A673 (cell line): ENCODE data around the gene PKP1.

ENCODE experiments used
- CTCF ChIP-seq: fragments of 300-800, 200-600 bp; sonication (generic); conservative IDR thresholded peaks from 2 replicates; pipeline ENCODE4 v1.5.1; 2017; ENCODE audit warnings: low read depth, mild to moderate bottlenecking, antibody characterized with exemption, low read length, moderate library complexity, mixed read lengths
- EZH2 ChIP-seq: fragments of 200-600 bp; sonication (generic); IDR thresholded peaks from 2 replicates; pipeline ENCODE4 v1.6.1; 2017; ENCODE audit warnings: borderline replicate concordance, low read depth, mild to moderate bottlenecking, mixed read lengths, antibody characterized with exemption, low read length; ENCODE audit not compliant: poor library complexity, severe bottlenecking

- TF ChIP-seq CTCF (no peak), EZH2 (no peak)
These were observed 77.8 kb downstream of the PKP1 start for GRCh38 chr1:201360901-201361651.
